HG03139 (cell line): ENCODE data around the gene CPA2.

ENCODE experiments used
- ATAC-seq: cut with Tn5 transposase; IDR thresholded peaks from one replicate; pipeline ENCODE4 v1.9.1; 2021; ENCODE audit not compliant: unreplicated experiment

The CPA2 gene

GRCh38 chr7:130278860-130279259 is 12.2 kb downstream of the CPA2 start:
- no peak for ATAC-seq

- ATAC-seq: no peak
Observed at GRCh38 chr7:130279286-130279685, 12.6 kb downstream of the CPA2 start.

- ATAC-seq: no peak
Observed at GRCh38 chr7:130279906-130280305, 13.2 kb downstream of the CPA2 start.

GRCh38 chr7:130281260-130281659 is 14.6 kb downstream of the CPA2 start:
- no peak for ATAC-seq

GRCh38 chr7:130286881-130287280 is 20.2 kb downstream of the CPA2 start:
- ATAC-seq: no peak

- no peak for ATAC-seq
Observed at GRCh38 chr7:130288168-130288567, 21.5 kb downstream of the CPA2 start.

- no peak for ATAC-seq
Observed at GRCh38 chr7:130288829-130289228, 22.2 kb downstream of the CPA2 start.

GRCh38 chr7:130289478-130289877 is 22.8 kb downstream of the CPA2 start:
- no peak for ATAC-seq

GRCh38 chr7:130290745-130291144 is 24.1 kb downstream of the CPA2 start:
- no peak for ATAC-seq

GRCh38 chr7:130292682-130293257 is 26.1 kb downstream of the CPA2 start, which contains the start of gene CPA4:
CPA4 (plus strand) TSS chr7:130293161; CDS start chr7:130293181, 20 bp downstream.
- ATAC-seq: no peak

- peak; percentile 51 for ATAC-seq
Observed at GRCh38 chr7:130293521-130293920, 26.9 kb downstream of the CPA2 start.

GRCh38 chr7:130294314-130294713 is 27.7 kb downstream of the CPA2 start:
- ATAC-seq: no peak

GRCh38 chr7:130296221-130296951 is 29.7 kb downstream of the CPA2 start:
- no peak for ATAC-seq

- no peak for ATAC-seq
Observed at GRCh38 chr7:130297628-130298543, 31.2 kb downstream of the CPA2 start.

GRCh38 chr7:130298544-130299326 is 32.1 kb downstream of the CPA2 start:
- ATAC-seq: no peak

GRCh38 chr7:130299866-130300265 is 33.2 kb downstream of the CPA2 start:
- ATAC-seq: no peak

- ATAC-seq: no peak
Observed at GRCh38 chr7:130301501-130302020, 34.9 kb downstream of the CPA2 start.

GRCh38 chr7:130302649-130303048 is 36.0 kb downstream of the CPA2 start:
- no peak for ATAC-seq

GRCh38 chr7:130303127-130303526 is 36.5 kb downstream of the CPA2 start:
- ATAC-seq: no peak

- no peak for ATAC-seq
Observed at GRCh38 chr7:130303551-130303950, 36.9 kb downstream of the CPA2 start.

GRCh38 chr7:130303982-130304381 is 37.3 kb downstream of the CPA2 start:
- ATAC-seq: no peak
